HG02870 (cell line): ENCODE measurements around the gene IFIH1.

Source experiments
- ATAC-seq: cut with Tn5 transposase; IDR thresholded peaks from one replicate; pipeline ENCODE4 v1.9.1; 2021; ENCODE audit warnings: mild to moderate bottlenecking, moderate library complexity; ENCODE audit not compliant: unreplicated experiment

The IFIH1 gene

DNA sequence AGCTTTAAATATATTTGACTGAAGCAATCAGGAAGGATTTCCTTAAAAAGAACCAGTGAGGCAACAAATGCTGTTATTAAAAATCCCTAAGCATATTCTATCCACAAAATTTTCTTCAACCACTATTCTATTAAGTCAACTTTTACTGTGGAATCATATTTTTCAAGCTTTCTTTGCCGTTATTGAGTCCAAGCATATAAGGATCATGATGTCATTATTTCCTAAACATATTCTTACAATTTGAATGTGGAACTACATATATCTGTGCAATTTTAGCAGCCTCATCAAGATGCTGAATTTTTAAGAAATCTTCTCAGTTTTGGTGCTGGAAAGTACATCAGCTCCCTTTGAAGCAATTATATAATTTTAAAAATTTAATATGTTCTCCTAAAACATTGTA lies 5.6 kb downstream of the IFIH1 start:
- no peak for ATAC-seq

DNA sequence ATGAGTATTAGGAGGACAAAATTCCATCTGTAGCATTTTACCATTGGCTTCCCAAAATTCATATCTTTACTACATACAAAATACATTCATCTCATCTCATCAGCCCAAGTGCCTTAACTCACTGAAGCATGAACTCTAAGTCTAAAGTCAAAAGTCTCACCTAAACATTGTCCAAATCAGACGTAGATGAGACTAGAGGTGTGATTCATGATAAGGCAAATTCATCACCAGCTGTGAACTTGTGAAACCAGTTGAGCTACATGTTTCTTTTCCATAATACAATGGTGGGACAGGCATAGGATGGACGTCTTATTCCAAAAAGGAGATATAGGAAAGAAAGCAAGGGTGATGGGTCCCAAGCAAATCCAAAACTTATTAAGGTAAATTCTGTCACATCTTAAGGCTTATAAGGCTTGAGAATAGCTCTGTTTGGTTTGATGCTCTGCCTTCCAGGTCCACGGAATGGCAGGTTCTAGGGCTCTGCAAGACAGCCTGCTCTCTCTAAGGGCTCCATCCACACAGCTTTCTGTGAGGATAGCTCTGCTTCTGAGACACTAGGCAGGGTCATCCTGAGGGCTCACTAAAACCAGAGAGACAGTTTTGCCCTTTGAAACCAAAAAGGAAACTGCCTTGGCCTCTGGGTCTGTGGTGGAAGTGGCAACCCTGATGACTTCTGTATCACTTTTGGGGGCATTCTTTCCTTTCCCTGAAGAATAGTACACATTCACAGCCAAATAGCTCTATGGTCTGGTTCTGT lies 9.6 kb downstream of the IFIH1 start:
- no peak for ATAC-seq

DNA sequence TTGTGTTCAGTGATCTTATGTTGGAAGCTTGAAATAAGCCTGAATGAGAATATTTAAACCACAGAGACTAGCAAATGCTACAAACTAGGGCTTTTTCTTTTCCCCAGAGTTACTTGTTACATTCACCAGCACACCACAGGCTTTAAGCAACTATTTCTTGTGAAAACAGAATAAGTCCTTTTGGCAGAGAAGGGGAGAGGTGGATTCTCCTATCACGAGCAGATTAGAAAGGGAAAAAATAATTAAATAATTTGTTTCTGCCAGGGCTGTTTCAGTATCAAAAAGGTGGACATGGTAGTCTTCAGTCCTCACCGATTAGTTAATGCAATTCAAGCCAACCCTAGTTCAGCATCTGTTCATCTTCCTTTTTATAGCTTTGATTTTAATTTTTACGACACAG lies 12.6 kb downstream of the IFIH1 start:
- no peak for ATAC-seq

DNA sequence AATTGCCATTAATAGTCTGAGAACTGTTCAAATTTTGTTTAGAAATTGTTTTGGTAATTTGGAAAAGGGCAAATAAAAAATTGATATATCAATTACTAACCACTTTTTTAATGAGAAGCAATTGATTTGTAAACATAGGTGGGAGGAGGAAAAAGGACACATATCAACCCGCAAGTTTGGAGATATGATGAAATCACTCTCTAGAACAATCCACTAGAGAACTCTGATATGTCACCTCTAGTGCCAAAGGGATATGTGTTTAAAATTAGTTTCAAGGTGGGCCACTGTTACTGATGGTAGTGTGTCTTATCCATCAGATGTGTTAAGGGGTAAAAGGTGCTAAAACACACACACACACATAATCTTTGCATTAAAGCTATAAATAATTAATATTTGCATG lies 16.6 kb downstream of the IFIH1 start:
- ATAC-seq, result no peak

DNA sequence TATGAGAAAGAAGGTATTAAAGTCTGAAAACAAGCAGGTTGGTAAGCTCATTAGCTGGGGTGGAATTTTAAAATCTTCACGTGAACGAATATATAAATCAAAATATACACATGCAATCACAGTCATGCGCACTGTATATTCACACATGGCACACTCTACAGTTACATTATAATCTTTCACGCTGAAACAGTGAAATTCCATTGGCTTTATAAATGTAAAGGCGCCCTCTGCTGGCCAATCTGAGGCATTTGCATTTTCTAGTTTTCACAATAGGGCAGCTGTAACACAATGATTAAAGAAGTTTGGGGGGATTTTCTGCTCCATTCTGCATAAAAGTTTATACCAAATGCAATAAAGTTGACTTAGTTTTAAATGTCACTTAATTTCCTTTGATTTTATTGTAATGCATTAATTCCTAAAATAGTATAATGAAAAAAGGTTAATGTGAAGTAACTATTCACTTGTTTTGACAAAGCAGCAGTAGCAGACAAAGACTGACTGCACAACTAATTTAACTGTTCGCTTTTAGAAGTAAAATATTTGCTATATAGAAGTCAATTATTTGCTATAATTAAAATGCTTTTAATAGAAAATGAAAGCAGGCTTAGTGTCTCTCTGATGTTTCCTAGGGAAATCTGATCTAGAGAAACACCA lies 17.2 kb downstream of the IFIH1 start:
- ATAC-seq, result peak; percentile 77

DNA sequence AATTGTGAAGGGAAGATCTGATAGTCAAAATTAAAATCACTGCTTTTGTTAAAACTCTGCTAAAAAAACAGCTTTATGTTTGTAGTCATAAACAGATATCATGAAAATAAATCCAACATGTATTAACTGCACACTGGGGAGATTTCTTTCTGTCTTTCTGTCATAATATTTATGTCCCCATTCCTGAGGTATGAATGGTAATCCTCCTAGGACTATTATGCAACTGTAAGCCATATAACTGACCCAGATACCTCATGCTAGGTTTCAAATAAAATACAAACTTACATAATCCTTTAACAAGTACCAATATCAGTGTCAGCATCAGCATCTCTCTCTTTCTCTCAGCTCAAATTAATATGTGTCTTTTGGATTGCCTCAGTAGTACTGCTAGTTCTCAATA lies 18.2 kb downstream of the IFIH1 start:
- ATAC-seq, result no peak

DNA sequence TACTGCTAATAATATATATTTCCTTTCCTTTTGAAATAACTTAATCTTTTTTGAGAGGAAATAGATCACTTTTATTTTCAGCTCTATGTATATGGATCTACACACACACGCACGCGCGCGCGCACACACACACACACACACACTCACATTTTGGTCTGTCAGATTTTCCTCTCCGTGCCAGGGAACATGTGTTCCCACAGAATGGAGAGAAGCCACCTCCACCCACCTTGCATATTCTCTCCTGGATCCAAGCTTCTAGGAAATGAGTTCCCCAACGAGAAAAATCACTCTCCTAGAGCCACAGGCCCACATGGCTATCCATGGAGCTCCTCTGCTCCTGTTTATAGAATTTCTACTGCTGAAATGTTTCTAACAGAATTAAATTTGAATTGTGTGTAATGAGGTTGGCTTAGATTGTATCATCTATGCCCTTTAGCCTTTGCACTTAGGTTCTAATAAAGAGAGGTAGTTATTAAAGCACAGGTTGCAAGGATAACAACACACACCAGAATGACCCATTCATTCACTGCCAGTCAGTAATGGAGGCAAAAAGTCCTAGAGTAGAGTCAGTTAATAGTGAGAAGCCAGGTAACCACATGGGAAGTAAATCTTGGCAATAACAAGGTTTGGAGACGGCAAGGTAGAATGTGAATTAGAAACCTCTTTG lies 19.7 kb downstream of the IFIH1 start:
- ATAC-seq, result no peak

DNA sequence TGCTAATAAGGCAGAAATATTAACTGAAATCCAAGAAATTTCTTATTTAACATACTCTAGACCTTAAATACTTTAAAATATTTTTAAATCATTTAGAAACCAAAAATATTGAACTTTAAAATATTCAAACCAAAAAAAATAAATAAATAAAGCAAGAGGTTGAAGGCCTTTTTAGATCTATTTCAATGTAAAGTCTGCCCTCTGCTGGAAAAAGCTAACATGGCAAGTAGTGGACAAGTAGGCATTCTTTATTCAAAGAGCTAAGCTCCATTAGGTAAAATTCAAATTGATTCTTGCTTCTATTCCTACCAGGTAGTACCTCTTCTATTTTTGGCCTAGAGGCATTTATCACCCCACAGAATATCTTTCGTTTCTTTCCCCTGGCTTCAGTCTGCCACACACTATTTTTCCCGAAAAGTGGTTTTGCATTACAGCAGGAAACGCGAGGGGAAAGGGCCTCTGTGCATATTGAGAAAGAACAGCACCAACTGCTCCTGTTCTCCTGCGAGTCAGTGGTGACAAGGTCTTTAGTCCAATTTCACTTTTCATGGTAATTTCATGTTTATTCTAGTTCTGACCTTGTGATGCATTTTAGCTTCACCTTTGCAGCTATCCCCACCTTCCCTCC lies 20.4 kb downstream of the IFIH1 start:
- ATAC-seq, result peak; percentile 59

DNA sequence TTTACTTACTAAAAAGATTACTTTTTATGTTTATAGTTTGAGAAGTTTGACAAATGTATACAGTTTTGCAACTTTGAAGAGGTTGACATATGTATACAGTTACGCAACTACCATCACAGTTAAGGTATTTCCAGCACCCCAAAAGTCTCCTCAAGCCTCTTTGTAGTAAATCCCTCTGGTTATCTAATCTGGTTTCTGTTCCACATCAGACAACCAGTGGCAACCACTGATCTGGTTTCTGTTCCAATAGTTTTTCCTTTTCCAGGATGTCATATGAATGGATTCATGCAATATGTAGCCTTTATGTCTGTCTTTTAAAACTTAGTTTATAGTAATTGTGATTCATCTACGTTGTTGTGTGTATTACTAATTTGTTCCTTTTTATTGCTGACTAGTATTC lies 23.5 kb downstream of the IFIH1 start:
- no peak for ATAC-seq

DNA sequence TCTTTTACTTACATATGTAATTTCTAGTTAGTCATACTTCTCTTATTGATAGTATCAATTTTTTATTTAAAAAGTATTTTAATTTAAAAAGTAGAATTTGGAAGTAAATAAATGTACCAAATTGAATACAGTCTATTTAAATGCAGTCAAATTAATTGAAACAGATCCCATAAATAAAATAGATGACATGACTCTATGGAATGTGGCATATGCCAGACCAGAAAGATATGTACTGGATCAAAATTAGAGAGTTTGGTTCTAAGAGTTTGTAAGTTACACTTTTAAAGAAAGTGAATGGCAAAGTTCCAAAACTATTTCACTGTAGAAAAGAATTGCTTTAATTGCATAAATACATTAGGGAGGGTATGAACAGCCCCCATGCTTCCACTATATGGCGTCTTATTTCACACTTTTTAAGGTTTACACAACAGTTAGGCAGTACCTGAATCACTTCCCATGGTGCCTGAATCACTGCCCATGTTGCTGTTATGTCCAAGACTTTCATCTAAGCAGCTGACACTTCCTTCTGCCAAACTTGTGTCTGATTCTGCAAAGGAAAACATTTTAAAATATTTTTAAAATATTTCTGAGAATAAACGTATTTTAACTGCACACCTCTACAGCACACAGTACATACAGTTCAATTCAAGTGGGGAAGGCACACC lies 25.2 kb downstream of the IFIH1 start:
- ATAC-seq, result no peak

DNA sequence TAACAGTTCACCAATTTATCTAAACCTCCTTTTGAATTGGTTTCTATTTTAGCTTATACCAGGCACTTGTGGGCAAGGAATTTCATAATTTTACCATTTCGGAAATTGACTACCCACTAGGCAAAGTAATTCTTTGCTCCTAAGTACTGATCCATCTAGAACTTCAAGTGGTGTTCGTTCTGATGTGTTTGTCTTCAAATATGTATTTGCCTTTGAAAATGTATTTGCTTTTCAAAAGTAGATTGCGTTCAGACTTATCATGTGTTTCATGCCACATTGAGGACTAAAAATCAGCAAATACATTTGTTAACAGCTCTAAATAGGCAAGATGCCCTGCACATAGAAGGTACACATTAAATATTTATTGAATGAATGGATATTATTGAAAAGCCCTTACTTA lies 26.7 kb downstream of the IFIH1 start:
- ATAC-seq, result no peak

DNA sequence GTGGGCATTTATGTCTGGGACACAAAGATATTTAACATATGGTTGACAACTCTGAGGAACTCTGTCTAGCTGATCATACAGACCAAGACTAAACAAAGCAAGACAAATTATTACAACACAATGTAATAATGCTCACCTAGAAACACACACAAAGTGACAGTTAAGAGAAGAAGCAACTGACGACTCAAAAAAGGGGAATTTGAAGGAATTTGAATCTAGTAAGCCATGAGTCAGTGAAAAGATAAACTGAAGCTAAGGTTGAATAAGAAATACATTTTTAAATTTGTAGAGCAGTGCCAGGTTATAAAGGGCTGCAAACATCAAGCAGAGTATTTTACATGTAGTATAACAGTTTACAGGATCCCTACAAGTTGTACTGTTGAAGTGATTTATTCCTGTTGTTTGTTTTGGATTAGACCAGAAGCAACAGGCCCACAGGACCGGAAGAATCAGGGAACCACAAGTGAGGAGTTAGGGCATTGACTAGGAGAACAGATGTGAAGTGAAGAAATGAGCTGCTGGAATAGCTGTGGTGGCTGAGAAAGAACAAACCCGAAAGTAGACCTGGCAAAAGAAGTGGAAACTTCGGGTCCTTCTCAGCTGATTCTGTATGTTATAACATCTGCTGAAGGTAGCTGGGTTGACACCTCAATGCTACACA lies 35.6 kb downstream of the IFIH1 start:
- no peak for ATAC-seq

DNA sequence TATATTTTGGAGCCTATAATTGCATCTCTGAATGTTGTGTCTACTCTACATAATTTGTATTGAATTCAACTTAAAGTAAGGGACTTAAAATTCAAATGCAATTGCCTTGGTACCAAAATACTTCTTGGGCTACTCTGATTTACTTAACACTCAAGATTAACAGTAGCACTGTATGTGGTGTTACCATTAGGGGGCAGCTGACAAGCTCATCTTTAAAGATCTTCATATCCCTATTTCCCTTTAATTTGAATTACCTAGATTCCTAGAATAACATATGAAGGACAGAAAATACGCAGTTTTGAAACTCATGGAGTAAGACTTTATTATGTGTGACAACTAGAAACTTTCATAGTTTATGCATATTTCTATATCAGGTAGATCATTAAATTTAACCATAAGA lies 37.8 kb downstream of the IFIH1 start:
- ATAC-seq, result no peak

DNA sequence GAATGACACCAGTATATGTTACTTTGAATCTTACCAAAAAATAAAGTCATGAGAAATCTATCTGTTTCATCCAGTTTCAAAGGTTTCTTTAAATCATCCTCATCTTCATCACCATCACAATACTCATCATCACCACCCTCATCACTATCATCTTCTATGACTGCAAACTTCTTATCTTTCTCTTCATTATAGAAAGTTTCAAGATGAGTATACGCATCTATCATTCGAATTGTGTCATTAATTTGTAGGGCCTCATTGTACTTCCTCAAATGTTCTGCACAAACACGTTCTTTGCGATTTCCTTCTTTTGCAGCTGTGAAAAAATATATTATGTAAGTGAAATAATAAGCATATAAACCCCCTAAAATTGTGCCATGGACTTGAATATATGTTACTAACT lies 41.1 kb downstream of the IFIH1 start:
- ATAC-seq, result no peak

DNA sequence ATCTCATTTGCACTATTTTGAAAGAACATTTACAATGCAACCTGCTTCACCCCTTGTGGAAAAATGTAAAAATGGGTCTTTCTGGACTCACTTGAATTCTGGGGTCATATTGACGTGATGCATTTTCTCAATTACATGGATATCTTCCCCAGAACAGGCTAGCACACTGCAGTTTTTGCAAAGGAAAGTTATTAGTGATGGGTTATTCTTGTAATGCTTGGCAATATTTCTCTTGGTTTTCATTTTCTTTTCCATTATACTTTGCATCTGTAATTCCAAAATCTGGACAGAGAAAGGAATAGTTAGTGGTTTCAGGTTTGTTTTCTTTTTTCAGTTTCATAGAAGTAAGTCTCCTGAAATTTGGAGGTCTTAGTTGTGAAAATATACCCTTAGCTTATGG lies 50.5 kb downstream of the IFIH1 start:
- no peak for ATAC-seq

DNA sequence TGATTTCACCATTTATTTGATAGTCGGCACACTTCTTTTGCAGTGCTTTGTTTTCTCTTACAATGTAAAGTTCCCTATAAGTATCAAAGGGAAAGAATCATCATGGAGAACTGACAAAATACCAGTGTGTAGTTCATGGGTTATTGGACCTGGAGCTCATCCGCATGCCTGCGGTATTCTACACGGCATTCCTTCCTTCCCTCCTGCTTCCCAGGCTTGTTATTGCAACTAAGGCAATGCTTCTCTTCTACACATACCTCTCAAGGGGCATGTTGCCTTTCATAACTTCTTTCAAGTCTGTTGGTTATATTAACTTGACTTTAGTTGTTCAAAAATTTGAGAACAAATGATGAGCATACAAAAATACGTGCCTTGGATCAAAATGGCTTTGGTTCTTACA lies 51.0 kb downstream of the IFIH1 start:
- no peak for ATAC-seq

DNA sequence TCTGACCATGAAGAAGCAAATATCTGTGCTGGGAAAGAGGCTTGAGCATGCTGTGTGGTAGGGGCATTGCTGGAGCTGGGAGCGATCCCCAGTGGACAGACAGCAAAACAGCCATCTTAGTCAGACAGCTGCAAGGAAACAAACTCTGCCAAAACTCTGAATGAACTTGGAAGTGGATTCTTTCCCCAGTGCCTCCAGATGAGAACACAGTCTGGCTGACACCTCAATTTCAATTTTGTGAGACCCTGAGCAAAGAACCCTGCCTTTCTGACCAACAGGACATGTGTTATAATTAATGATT lies 52.1 kb downstream of the IFIH1 start:
- no peak for ATAC-seq

DNA sequence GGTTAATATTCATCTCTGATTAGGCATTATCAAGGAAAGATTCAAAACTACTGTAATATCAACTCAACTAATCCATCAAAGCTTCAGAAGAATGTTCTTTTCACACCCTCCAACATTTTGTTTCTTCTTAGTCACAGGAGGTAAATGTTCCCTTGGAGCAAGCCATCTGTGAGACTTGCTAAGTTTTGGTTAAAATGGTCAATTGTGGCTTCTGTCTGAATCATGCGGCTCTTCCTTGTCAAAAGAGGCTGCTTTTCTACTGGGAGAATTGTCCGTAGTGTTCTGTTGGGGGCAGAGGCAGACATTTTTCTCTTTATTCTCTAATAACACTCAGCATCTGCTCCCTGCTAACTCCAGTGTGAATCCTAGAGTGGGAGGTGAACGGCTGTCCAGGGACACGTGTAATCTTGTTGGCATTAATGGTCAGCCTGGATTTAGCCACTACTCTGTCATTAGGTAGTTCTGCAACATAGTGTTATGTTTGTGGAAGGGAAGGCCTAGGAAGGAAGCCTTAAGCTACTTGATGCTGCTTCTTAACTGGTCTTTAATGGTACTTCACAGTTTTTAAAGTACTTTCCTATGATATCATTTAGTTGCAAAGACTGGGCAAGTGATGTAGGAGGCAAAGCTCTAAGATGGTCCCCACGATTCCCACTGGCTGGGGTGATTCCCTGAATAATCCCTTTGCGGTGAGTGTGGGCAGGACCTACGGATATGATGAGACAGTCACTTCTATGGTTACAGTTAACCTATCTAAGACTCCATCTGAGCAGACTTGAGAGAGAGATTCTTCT lies 52.6 kb downstream of the IFIH1 start:
- no peak for ATAC-seq

DNA sequence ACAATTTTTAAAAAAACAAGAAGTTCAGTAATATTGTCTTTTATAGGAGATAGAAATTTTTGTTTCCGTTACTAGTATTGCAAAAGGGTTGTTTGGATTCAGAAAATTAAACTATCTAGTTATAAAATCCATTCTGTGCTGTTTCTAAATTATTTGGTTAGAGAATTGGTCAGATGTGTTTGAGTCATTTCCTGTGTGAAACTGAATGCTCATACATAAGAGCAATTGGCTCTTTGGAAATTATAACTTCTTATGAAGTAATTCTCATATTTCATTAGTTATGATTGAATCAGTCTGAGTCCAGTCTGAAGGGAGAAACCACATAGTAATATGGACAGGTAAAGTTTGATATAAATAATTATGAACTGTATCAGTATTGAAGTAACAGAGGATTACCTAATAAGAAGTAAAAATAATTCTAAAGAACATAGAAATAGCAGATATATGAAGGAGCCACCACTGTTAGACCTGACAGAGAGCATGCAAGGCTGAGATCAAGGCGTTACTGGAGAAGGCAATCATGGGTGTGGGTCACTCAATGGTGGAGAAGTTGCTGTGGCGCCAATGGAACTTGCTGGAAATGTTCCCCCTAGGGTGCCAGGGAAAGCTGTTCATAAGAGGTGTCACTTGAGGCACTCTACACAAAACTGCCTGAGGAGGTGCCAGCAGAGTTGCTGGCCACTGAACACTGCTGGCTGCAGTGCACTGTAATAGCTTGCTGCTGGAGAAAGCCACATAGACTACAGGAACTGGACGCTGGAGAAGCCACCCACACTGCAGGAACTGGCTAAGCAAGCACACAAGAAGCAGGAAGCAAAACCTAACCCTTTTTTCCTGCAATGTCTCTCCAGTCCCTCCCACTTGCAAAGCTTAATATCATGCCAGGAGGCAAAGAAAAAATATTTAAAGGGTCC lies 57.2 kb downstream of the IFIH1 start:
- ATAC-seq, result peak; percentile 47
